ENCODE measurements around the gene DIAPH2.

DIAPH2 gene

DNA sequence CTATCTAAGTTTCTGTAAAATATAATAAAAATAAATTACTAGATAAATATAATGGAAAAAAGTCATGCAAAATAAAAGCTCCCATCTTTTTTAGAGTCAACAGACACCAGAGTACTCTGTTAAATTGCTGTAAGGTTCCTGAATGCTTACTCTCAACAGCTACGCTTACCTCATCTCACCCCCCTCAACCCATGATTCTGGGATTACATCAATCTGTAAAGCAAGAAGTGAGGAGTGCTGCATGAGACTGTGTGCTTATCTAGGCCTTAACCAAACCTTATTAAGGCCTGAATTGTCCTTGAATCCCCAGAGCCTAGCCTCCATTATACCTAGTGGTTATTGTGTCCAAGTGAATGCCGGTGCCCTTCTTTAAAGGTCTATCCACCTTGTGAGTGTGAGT is 934.9 kb downstream of the DIAPH2 start:
- DNase-seq = no peak

- DNase-seq = no peak
Measured at GRCh38 chrX:97622111-97622510, 937.5 kb downstream of the DIAPH2 start.

DNA sequence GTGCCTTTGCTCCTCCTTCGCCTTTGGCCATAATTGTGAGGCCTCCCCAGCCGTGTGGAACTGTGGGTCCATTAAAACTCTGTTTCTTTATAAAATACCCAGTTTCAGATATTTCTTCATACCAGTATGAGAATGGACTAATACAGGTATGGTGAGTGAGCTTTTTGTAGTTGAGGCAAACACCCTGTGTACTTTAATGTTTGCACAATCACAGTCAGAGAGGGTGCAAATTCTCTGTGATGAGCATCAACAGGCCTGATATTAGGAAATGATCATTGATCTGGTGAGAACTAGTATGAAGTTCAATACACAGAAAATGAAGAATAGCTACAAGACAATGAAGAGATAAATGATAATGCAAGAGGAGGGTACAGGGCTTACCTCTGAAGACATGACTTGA is 943.7 kb downstream of the DIAPH2 start:
- no peak for DNase-seq

GRCh38 chrX:97628807-97629596 is 944.4 kb downstream of the DIAPH2 start:
- no peak for DNase-seq

DNA sequence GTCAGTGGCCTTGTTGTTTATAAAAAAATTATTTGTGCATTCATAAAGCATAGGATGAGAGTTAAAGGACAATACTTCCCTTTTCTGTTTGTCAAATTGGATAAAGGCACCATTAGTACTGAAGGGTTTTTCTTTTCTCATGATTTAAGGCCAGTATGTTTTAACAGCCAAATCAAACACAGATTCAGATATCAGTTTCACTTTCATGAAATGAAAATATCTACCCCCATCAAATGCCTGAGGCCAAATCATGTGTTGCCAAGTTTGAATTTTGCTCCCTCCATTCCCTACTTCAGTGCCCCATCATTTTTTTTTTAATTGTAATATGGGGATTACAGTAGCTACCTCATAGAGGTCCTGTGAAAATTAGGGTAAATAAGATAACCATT is 944.9 kb downstream of the DIAPH2 start:
- DNase-seq = no peak

GRCh38 chrX:97633798-97634197 is 949.2 kb downstream of the DIAPH2 start:
- DNase-seq = no peak

- DNase-seq = no peak
Measured at GRCh38 chrX:97636473-97637140, 952.0 kb downstream of the DIAPH2 start.

DNA sequence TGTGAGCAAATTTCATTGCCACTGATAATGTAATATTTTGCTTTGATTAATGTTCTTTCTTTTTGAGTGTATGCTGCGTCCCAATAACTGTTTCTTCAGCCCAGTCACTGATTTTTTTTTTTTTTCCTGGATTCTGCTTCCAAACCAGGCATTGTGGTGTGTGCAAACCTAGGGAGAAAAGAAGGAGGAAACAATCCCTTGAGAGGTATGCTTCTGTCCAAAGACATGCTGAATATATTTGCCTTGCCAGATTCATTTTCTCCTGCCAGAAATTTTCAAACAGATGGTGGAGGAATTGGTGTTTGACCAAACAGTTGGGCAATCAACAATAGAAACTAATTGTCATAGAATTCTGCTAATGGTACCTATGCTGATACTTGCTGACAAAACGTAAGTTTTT is 952.6 kb downstream of the DIAPH2 start:
- DNase-seq = no peak

- no peak for DNase-seq
Measured at GRCh38 chrX:97638621-97639020, 954.0 kb downstream of the DIAPH2 start.

DNA sequence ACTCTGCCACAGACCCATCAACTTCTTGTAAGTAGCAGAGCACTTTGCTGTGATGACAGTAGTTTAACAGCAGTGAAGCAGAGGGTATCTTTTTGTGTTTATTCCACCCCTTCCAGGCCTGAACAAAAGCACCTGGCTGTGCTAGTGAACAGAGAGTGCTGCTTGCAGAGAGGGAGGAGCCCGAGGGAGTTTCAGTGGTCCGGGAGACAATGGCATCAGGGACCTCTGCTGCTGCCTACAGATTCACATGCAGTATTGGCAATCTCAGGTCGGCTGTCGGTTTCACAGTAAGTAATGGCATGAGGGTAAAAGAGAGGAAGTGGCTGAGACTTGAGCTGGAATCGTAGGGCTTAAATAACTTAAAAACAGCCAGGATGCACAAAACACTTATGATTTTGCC is 954.9 kb downstream of the DIAPH2 start:
- no peak for DNase-seq
